Left cardiac atrium (tissue), 4 donors: Measurements from ENCODE around the gene HCN4. TPM values are rescaled to one million over a fixed set of nuclear protein-coding genes. Genes with fewer than 3 reads are reported as not detected.

Experiments used
- ATAC-seq, 2 donors: fragments of 200-7000 bp; cut with Tn5 transposase; one replicate each; pipeline ENCODE4 v1.9.1; 2020; ENCODE audit warnings: mild to moderate bottlenecking in 2 of 2, moderate library complexity in 2 of 2
- DNase-seq: peaks from one replicate; pipeline ENCODE4 v3.0.0-alpha.2; 2020
- intact Hi-C, 2 donors: fragments of 100-400 bp; cut with DNase I; formaldehyde crosslinking; loops; one replicate each; pipeline versions ENCODE4 v1.14.1 to v1.15.1; 2022 to 2023
- total RNA-seq, 2 donors: library from RNA; stranded (reverse); fragmentation: NEBNext Ultra II Directional; extraction: Animal tissue kit (Norgen Biotek cat#: 25700); gene quantifications; one replicate each; pipeline ENCODE4 v1.2.1, GENCODE V29; 2021
- donor health status: DM: no; HTN: yes; CAD: no.
- donor health status: DM: no; HTN: yes; CAD: no; lungs with severe emphysema.
- donor health status: DM: yes; HTN: yes; CAD: no.
- donor health status: Dilated cardiomyopathy.

The HCN4 gene
- total RNA-seq, 2 donors from 2014 or later: 5.9 to 7.7 TPM

DNA sequence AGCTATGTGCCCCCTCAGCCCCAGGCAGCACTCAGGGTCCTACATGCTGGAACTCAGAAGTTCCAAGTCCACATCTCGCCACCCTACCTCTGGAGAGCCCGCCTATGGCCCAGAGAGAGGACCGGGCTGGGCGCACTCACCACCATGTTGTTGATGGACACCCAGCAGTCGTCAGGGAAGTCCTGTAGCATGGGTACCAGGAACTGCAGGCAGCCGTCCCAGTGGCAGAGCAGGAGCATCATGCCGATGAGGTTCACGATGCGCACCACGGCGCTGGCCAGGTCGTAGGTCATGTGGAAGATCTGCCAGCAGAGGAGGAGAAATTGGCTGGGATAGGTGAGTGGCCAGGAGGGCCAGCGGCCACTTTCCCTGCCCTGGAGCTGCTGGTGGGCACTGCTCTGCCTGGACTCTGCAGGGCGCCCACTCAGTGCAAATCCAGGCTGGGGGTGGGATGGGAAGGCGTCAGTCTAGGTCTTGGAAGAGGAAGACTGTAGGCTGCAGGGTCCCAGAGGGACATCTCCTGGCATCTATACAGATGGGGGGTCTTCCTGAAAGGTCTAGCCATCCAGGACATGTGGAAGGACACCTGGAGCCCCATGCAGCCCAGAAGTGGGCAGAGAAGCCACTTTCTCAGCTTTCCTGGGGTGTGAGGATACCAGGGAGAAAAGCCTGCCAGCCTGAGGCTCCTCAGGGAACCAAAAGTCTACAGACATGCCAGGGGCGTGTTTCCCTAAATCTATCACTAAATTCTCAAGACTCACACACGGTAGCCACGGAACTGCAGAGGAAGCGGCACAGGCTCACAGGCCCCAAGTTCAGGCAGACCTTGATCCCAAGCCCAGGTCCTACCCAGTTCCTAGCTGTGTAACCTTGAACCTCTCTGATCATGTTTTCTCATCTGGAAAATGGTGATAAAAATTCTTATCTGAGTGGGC is 36.5 kb downstream of the HCN4 start:
- no peak for ATAC-seq
- intact Hi-C loops: no loop called here
- DNase-seq: peak; percentile 3

DNA sequence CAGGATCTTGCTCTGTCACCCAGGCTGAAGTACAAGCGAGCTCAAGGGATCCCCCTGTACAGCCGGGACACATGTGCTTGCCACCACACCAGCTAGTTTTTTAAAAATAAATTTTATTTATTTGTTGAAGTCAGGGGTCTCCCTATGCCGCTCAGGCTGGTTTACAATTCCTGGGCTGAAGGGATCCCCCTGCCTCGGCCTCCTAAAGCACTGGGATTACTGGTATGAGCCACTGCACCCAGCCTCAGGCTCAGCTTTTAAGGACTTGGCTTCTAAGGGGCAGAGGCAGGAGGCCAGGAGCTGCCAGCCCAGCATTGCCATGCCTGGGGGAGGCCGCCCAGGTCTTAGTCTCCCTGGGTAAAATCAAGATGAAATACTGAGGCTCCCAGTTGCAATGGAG is 37.3 kb downstream of the HCN4 start:
- DNase-seq: no peak

DNA sequence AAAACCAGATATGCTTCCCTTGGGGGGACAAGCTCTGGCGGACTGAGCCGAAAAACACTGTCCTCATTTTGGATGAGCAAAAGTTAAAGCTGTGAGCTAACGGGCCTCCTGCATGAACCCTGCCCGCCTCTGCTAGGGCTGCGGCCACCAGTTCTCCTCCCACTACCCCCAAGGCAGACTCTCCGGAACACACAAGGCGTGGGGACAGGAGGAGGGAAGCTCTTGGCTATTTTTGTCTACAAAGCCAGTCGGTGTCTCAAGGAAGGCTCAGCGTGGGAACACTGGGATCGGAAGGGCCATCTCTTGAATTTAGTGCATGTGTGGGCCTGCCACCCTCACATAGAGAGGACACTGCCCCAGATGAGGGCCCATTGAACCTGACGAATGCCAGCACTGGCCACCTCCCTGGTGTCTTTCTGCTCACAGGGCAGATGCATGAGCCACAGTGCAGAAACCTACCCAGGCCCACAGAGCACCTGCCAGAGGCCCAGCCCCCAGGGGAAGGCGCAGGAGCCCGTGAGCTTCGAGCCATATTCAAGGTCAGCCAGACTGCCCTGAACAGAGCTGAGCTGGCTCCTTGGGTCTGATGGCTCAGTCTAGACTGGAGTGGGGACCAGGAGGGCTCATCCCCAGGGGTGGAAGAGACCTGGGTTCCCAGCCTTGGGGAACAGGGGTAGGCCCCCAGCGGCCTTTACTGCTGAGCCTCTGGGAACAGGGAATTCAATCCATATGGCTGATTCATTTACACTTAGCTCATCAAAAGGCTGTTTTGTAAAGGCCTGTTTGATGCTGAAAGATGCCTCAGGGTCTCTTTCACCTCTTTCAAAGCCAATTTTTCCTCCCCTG is 38.3 kb downstream of the HCN4 start:
- intact Hi-C loops: no loop called here
- ATAC-seq (no peak), DNase-seq (no peak)

More for the DNA sequence above, 37.3 kb downstream of the HCN4 start:
- intact Hi-C loops: no loop called here
- no peak for ATAC-seq

DNA sequence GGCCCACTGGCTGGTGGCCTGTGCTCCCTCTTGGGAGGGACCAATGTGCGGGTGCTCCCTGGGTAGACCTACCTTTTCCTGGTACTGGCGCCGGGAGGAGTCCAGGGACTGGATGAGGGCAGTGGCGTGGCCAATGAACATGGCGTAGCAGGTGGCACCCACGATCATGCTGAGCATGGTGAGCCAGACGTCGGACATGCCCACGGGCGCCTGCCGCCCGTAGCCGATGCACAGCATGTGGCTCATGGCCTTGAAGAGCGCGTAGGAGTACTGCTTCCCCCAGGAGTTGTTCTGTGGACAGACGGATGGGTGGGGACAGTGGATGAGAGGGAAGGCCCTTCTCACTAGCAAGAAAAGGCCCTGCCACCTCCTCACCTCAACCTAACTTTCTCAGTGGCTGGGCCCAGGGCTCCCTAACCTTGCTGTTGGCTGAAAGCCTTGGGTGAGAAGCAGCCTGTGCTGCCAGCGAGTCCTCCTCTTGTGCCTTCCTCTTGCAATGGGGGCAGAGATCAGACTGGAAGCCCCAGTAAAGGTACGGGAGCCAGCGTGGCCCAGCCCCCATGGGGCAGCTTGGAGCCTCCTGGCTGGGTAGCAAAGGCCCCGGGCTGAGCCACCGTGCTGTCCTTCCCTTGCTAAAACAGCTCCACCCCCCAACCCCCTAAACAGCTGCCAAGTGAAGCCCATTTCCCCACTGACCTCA is 39.1 kb downstream of the HCN4 start:
- ATAC-seq (peak in 1 of 2 donors; percentile 16), DNase-seq (no peak)

DNA sequence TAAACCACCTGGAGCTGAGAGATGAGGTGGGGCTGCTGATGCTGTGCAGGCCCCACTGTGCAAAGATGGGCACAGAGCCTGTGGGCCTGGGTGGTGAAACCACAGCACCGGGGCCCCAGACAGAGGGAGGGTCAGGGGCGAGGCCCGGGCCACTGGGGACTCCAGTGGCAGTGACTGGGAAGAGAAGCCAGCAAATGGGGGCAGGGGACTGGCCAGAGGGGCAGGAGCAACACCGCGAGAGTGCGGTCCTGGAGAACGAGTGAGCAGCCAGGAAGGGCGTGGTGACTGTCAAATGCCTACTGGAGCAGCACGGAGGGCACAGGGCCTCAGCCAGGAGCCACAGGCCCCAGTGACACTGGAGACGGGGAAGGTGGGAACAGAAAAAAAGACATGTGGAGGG is 39.8 kb downstream of the HCN4 start:
- no peak for DNase-seq

More for the DNA sequence above, 39.1 kb downstream of the HCN4 start:
- intact Hi-C loops: loop anchor here in 1 of 2 donors (10.0 kb wide), 1 partner anchor 225 kb away; no protein-coding TSS in a partner anchor

DNA sequence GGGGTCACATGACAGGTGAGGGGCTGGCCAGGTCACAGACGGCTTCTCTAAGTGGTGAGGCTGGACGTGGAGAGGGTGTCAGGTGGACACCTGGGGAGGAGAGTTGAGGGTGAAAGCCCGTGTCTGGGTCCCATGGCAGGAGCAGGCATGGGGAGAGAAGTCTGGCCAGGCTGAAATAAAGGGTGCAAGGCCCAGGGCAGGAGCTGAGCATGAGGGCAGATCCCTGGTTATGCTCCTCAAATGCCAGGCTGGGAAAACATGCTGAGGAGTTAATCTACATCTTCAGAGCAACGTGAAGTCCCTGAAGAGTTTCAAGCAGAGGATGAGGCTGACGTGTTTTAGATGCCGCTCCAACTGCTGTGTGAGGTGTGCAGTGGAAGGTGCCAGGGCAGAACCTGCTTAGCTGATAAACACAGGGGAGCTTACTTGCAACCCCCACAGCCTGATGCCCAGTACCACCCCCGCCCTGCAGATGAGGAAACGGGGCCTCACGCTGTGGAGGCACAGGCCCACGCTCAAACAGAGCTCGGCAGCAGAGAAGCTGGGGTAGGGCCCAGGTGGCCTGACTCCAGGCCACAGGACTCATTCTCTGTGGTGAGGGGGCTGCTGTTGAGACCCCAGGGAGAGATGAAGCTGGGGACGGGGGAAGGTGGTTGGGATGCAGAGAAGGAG is 40.5 kb downstream of the HCN4 start:
- DNase-seq (no peak), ATAC-seq (no peak)
- intact Hi-C loops: loop anchor here in 1 of 2 donors (10.0 kb wide), 1 partner anchor 227 kb away; no protein-coding TSS in a partner anchor

More for the DNA sequence above, 39.8 kb downstream of the HCN4 start:
- intact Hi-C loops: loop anchor here in 1 of 2 donors (10.0 kb wide), 1 partner anchor 226 kb away; no protein-coding TSS in a partner anchor
- ATAC-seq: no peak

DNA sequence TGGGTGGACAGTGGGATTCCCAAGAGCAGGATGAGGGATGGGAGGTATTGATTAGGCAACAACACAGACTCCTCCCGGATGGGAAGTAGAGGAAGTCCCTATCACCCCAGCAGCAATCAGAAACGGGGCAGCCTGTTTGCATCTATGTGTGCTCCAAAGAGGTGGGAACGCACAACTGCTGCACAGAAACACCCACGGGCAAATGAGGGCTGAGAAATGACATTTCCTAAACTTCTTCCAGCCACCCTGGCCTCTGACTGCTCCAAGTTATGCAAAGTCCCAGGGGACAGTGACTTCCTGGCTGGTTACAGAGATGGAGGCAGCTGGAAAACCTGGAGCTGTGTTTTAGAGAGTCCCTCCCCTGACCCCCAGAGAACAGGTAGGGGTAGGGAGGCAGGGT is 42.6 kb downstream of the HCN4 start:
- ATAC-seq (no peak), DNase-seq (no peak)
- intact Hi-C loops: loop anchor here in 1 of 2 donors (10.0 kb wide), 1 partner anchor 229 kb away; no protein-coding TSS in a partner anchor

DNA sequence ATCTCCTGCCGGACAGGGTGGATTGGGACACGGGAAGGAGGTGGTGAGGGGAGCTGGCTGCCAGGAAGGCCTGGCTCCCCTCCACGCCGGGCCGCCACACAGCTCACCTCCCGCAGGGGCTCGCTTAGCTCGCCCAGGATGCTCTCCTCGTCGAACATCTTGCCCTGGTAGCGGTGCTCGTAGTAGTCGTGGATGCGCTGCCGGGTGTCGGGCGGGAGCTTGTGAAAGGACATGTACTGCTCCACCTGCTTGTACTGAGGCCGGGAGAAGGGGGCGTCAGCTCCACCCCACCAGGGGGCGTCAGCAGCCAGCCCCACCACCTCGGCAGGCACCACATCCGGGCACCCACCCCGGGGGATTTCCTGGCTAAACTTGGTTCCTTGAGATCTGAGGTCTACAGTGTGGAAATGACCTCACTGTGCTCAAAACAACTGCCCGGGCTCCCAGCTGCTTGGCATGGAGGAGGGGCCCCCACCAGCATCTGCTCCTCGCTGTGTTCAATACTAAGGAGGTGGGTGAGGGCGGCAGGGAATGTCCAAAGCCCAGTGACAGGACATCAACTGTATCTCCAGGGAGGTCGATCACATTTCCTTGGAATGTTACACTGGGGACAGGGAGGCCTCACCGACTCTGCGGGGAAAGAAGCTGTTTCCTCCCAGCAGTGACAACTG is 43.4 kb downstream of the HCN4 start:
- ATAC-seq: no peak
- DNase-seq: no peak
- intact Hi-C loops: loop anchor here in 1 of 2 donors (10.0 kb wide), 1 partner anchor 229 kb away; no protein-coding TSS in a partner anchor

DNA sequence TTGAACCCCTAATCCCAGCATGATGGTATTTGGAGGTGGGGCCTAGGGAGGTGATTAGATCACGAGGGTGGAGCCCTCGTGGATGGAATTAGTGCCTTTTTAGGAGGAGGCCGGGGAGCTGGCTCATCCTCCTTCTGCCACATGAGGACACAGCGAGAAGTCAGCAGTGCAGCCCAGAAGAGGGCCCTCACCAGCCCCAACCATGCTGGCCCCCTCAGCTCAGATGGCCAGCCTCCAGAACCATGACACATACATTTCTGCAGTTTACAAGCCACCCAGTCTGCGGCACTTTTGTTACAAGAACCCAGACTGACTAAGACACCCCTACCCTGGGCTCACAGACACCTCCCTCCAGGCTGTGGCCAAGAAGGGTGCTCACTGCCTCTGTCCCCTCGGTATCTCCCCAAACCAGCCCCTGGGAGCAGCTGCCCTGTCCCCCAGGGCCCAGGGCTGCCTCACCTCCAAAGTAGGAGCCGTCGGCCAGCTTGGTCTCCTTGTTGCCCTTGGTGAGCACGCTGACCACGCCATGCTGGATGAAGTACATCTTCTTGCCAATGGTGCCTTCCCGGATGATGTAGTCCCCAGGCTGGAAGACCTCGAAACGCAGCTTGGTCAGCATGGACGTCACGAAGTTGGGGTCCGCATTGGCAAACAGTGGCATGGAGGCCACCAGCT is 44.1 kb downstream of the HCN4 start:
- no peak for ATAC-seq
- intact Hi-C loops: loop anchor here in 1 of 2 donors (10.0 kb wide), 1 partner anchor 230 kb away; no protein-coding TSS in a partner anchor
- no peak for DNase-seq

DNA sequence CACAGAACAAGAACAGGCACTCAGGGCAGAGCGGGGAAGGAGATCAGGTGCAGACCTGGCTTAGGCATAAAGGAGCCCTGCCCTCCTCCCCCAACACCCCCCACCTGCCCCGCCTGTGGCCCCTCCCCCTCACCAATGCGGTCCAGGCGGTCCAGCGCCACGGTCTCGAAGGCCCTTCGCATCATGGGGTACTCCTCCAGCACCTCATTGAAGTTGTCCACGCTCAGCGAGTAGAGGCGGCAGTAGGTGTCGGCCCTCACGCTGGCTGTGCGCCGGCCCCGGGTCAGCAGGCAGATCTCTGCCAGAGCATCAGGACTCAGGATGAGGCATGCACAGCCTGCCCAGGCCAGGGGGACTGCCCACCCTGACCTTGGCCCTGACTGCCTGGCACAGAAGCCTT is 44.8 kb downstream of the HCN4 start:
- DNase-seq (no peak), ATAC-seq (peak in 1 of 2 donors; percentile 36)
- intact Hi-C loops: loop anchor here in 1 of 2 donors (10.0 kb wide), 1 partner anchor 231 kb away; no protein-coding TSS in a partner anchor

DNA sequence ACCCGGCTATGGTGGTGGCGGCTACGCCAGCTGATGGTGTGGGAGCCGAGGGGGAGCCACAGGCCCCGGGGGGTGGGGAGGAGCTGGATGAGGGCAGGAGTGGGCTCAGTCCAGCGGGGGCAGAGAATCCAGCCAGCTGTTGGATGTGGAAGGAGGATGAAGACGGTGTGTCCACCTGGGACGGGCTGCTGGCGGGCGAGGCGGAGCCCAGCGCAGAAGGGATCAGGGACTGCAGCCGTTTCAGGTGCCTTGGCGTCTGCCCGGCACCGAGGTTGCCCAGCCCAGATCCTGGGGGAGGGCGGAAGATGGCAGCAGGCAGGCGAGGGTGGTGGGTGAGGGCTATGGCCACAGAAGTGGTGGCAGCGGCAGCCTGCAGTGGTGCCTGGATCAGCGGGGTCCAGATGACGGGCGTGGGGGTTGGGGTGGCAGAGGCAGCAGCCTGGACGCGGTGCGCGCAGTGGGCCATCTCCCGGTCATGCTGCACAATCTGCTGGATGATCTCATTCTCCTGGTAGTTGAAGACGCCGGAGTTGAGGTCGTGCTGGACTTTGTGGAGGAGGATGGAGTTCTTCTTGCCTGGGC is 45.3 kb downstream of the HCN4 start:
- no peak for DNase-seq
- intact Hi-C loops: loop anchor here in 1 of 2 donors (10.0 kb wide), 1 partner anchor 231 kb away; no protein-coding TSS in a partner anchor

DNA sequence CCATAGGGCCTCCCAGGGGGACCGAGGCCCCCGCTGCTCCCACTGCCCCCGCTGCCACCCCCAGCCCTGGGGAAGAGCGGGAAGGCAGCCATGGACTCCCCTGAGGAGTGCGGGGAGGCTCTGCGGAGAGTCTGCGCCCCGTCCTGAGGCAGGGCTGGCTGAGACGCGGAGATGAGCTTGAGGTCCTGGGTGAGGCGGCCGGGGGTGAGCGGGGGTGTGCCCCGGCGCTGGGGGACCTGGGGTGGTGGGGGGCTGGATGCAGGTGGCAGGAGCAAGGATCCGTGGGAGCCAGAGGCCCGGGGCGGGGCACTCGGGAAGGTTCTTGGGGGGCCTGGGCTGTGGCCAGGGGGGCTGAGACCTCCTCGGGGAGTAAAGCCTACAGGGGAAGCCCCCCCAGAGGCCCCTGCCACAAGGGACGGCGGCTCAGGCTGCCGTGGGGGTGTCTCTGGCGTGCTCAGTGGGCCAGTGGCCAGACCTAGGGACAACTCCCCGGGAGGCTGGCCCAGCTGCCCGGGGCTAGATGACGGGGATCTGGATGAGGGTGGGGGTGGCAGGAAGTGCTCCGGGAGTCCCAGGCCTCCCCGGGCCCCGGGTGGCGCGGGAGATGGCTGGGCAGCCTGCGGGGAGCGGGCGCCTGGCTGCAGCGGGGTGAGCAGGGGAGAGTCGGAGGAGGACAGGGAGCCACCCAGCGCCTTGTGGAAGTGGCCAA is 45.9 kb downstream of the HCN4 start:
- intact Hi-C loops: loop anchor here in 1 of 2 donors (10.0 kb wide), 1 partner anchor 232 kb away; no protein-coding TSS in a partner anchor
- ATAC-seq (no peak), DNase-seq (no peak)

More for the DNA sequence above, 45.3 kb downstream of the HCN4 start:
- no peak for ATAC-seq

DNA sequence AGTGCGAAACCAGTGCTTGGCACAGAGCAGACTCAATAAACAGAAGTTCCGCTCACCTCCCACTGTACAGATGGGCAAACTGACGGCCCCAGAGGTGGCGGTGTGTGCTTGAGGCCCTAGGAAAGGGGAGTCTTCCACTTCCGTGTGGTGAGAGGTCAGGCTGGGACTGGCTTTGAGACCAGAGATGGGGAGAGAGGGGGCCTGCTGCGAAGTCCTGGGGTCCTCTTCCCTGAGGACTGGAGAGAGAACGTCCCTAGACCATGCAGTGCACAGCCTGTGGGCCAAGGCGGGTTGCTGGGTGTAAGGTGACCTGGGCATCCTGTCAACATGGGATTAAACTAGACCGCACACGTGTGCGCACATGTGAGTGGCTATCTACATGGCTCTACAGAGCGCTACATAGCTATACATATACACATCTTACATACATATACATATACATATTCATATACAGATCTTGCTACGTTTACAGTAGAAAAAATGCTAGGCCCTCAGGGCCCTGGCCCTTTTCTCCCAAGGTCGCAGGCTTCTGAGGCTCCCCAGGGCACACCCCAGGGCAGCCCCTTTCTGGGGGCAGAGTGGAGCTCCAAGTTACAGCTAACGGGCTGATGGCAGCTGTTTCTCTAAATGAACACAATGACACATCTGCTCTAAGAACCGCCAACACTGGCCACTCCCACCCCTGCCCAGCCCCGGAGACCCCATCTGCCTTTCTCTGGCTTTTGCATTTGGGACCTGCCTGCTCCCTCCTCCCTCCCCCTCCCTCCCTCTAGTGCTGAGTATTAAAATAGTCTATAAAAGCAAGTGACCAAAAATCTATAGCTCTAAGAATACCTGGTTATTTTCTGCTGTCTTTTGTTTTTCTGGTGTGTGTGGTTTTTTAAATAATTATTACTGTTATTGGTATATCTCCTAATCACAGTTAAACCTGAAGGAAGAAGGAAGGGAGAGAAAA is 47.0 kb downstream of the HCN4 start:
- DNase-seq: no peak

DNA sequence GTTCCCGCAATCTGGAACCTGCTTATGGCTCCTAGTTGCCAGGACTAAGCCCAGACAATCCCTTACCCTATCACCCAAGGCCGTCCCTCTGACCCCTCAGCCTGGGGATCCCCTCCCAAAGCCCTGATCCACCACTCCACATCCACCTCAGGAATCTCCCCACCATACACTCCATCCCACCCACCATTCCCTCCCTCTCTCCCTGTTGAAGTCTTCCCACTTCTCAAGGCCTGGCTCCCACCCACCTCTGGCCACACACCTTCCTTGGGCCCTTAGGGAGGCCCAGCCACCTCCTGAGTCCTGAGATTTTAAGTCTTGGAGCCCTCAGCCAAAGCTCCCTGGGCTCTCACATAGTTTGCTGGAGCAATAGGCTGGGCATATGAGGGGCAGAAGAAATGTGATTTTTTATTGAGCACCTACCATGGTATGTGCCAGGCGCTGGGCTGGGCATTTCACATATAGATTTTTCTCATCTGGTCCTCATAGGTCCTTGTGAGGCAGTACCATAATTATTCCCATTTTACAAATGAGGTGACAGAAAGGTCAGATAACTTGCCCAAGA is 48.1 kb downstream of the HCN4 start:
- no peak for ATAC-seq
- intact Hi-C loops: loop anchor here in 1 of 2 donors (10.0 kb wide), 1 partner anchor 234 kb away; no protein-coding TSS in a partner anchor
- no peak for DNase-seq

More for the DNA sequence above, 47.0 kb downstream of the HCN4 start:
- ATAC-seq: no peak
- intact Hi-C loops: loop anchor here in 1 of 2 donors (10.0 kb wide), 1 partner anchor 233 kb away; no protein-coding TSS in a partner anchor
